GM12878 (cell line): Measurements from ENCODE around the gene DYDC2. TPM values are rescaled to one million over a fixed set of nuclear protein-coding genes. Genes with fewer than 3 reads are reported as not detected.

Experiments
- ATAC-seq: fragments of 200-7000 bp; cut with Tn5 transposase; 3 replicates; pipeline ENCODE4 v1.9.1; 2020; ENCODE audit warnings: mild to moderate bottlenecking, moderate library complexity
- BruUV-seq: library from RNA; stranded (reverse); fragments of 400-500 nt; replicated peaks from 2 replicates; lab custom pipeline; 2021; lab: Mats Ljungman, UMichigan
- CTCF ChIA-PET: fragments of 300-600 bp; sonication (Branson Sonifier 250); formaldehyde crosslinking; extraction: SDS; loops from one replicate; lab custom pipeline; 2021; ENCODE audit warnings: inconsistent platforms; lab: Yijun Ruan, JAX
- POLR2A ChIA-PET: fragments of 350-600 bp; formaldehyde crosslinking; extraction: SDS; loops from one replicate; lab custom pipeline; 2021; ENCODE audit warnings: inconsistent platforms; lab: Charles Lee
- RAD21 ChIA-PET: fragments of 300-600 bp; sonication (Branson Sonifier 250); formaldehyde crosslinking; loops from one replicate; lab custom pipeline; 2023; ENCODE audit warnings: antibody characterized with exemption; ENCODE audit not compliant: unreplicated experiment; lab: Charles Lee
- SMC1A ChIA-PET: fragments of 300-600 bp; sonication (Branson Sonifier 250); formaldehyde crosslinking; loops from one replicate; lab custom pipeline; 2023; ENCODE audit not compliant: unreplicated experiment, uncharacterized antibody; lab: Charles Lee
- DNase-seq: peaks from one replicate; pipeline ENCODE4 v3.0.0-alpha.2; 2011; ENCODE audit warnings: low read depth, low spot score
- FAIRE-seq: peaks from 3 replicates; lab custom pipeline; 2011; peaks lifted over from hg19 to GRCh38; lab: Jason Lieb, UNC
- H2AFZ ChIP-seq: 2 replicates; pipeline ENCODE4 v1.6.0; 2011; ENCODE audit warnings: low read depth, low read length, control low read depth; ENCODE audit not compliant: control insufficient read depth
- H3K27ac ChIP-seq: 2 replicates; pipeline ENCODE4 v1.5.1; 2011; ENCODE audit warnings: control low read depth; ENCODE audit not compliant: control insufficient read depth, insufficient read depth
- H3K27me3 ChIP-seq, 2 experiments: replicated peaks in 1 of 2; 2 replicates each; pipeline versions ENCODE4 v1.6.0 to v1.6.1; 2011; ENCODE audit warnings: low read length in 1 of 2; ENCODE audit not compliant: control insufficient read depth in 2 of 2, insufficient read depth in 2 of 2
- H3K36me3 ChIP-seq, 2 experiments: 2 replicates each; pipeline ENCODE4 v1.5.1; 2011; ENCODE audit warnings: low read length in 1 of 2; ENCODE audit not compliant: control insufficient read depth in 2 of 2, insufficient read depth in 2 of 2
- H3K4me1 ChIP-seq: 2 replicates; pipeline ENCODE4 v1.6.1; 2011; ENCODE audit warnings: mild to moderate bottlenecking, low read length, moderate library complexity, mixed read lengths; ENCODE audit not compliant: control insufficient read depth, insufficient read depth
- H3K4me2 ChIP-seq: 2 replicates; pipeline ENCODE4 v1.6.0; 2011; ENCODE audit warnings: control low read depth; ENCODE audit not compliant: control insufficient read depth, insufficient read depth
- H3K4me3 ChIP-seq: fragments of 200-600 bp; sonication (generic); 2 replicates; pipeline ENCODE4 v1.5.1; 2016
- H3K79me2 ChIP-seq: 2 replicates; pipeline ENCODE4 v1.6.0; 2011; ENCODE audit warnings: low read length; ENCODE audit not compliant: control insufficient read depth, insufficient read depth
- H3K9ac ChIP-seq: 2 replicates; pipeline ENCODE4 v1.8.0; 2011; ENCODE audit warnings: low read length, control low read depth, mixed read lengths; ENCODE audit not compliant: control insufficient read depth, insufficient read depth
- H3K9me3 ChIP-seq: replicated peaks from 3 replicates; pipeline ENCODE4 v1.5.1; 2011; ENCODE audit warnings: mild to moderate bottlenecking, low read length; ENCODE audit not compliant: control insufficient read depth, insufficient read depth
- H4K20me1 ChIP-seq: 2 replicates; pipeline ENCODE4 v1.6.0; 2011; ENCODE audit not compliant: control insufficient read depth, insufficient read depth
- BACH1 ChIP-seq: fragments of 450-650 bp; IDR thresholded peaks from 2 replicates; pipeline ENCODE4 v1.6.1; 2017; ENCODE audit warnings: mild to moderate bottlenecking, borderline replicate concordance
- CREM ChIP-seq: IDR thresholded peaks from 2 replicates; pipeline ENCODE4 v1.6.1; 2014; ENCODE audit warnings: antibody characterized with exemption, low read depth
- ELK1 ChIP-seq: IDR thresholded peaks from 2 replicates; pipeline ENCODE4 v1.6.1; 2012; ENCODE audit warnings: low read depth, low read length, improper control_type of control experiment
- IKZF1 ChIP-seq: fragments of 450-650 bp; conservative IDR thresholded peaks from 2 replicates; pipeline ENCODE4 v1.6.1; 2017; ENCODE audit warnings: antibody characterized with exemption, mild to moderate bottlenecking
- JUND ChIP-seq: IDR thresholded peaks from 2 replicates; pipeline ENCODE4 v1.6.1; 2012; ENCODE audit warnings: low read depth, mild to moderate bottlenecking, low read length, improper control_type of control experiment, moderate library complexity
- NR2C1 ChIP-seq: fragments of 450-650 bp; IDR thresholded peaks from 2 replicates; pipeline ENCODE4 v1.6.1; 2017; ENCODE audit warnings: antibody characterized with exemption, mild to moderate bottlenecking, moderate library complexity
- RELA ChIP-seq: fragments of 450-650 bp; IDR thresholded peaks from 2 replicates; pipeline ENCODE4 v1.8.0; 2014; ENCODE audit warnings: borderline replicate concordance; ENCODE audit not compliant: partially characterized antibody
- REST ChIP-seq: IDR thresholded peaks from 2 replicates; pipeline ENCODE4 v1.6.1; 2012; ENCODE audit warnings: mild to moderate bottlenecking, low read depth, low read length
- RFX5 ChIP-seq: IDR thresholded peaks from 2 replicates; pipeline ENCODE4 v1.6.1; 2011; ENCODE audit warnings: low read depth, low read length, improper control_type of control experiment
- SIN3A ChIP-seq: IDR thresholded peaks from 2 replicates; pipeline ENCODE4 v1.6.1; 2012; ENCODE audit warnings: low read depth, low read length, improper control_type of control experiment
- SMARCA5 ChIP-seq: fragments of 450-650 bp; IDR thresholded peaks from 2 replicates; pipeline ENCODE4 v1.6.1; 2017; ENCODE audit warnings: mild to moderate bottlenecking
- TCF12 ChIP-seq: IDR thresholded peaks from 2 replicates; pipeline ENCODE4 v1.6.1; 2011; ENCODE audit warnings: low read depth, mild to moderate bottlenecking, low read length
- TCF3 ChIP-seq: IDR thresholded peaks from 2 replicates; pipeline ENCODE4 v1.6.1; 2012; ENCODE audit warnings: low read depth, mild to moderate bottlenecking, low read length, borderline replicate concordance; ENCODE audit not compliant: insufficient read depth
- TCF7 ChIP-seq: IDR thresholded peaks from 2 replicates; pipeline ENCODE4 v1.6.1; 2014; ENCODE audit warnings: antibody characterized with exemption, borderline replicate concordance
- YBX1 ChIP-seq: fragments of 450-650 bp; IDR thresholded peaks from 2 replicates; pipeline ENCODE4 v1.6.1; 2016; ENCODE audit warnings: antibody characterized with exemption
- ZBED1 ChIP-seq: IDR thresholded peaks from 2 replicates; pipeline ENCODE4 v1.6.1; 2016; ENCODE audit warnings: borderline replicate concordance
- WGBS: methylation state at CpG from one replicate; pipeline ENCODE4 v1.1.6; 2016; ENCODE audit warnings: low lambda C conversion rate; ENCODE audit not compliant: insufficient replicate concordance, insufficient coverage; ENCODE audit errors: missing lambda C conversion rate; 5-methylcytosine and 5-hydroxymethylcytosine counted together
- in situ Hi-C: fragments of 300-500 bp; cut with MboI; formaldehyde crosslinking; loops from 9 replicates; pipeline ENCODE4 v1.14.3; 2018; ENCODE audit warnings: mixed read lengths
- intact Hi-C: fragments of 100-400 bp; cut with micrococcal nuclease; formaldehyde crosslinking; loops from one replicate; pipeline ENCODE4 v1.14.2; 2022; ENCODE audit not compliant: unreplicated experiment
- polyA plus RNA-seq, 11 experiments: library from polyadenylated mRNA; depleted of rRNA in 4 of 11; unstranded in 6 of 11; stranded (reverse) in 5 of 11; fragments of >200 nt; fragmentation: Nextera tagmentation in 4 of 11; fragmentation: Illumina TruSeq in 1 of 11; extraction: Ambion mirVana in 4 of 11; extraction: Trizol in 1 of 11; gene quantifications; 1 replicate in 1 of 11; 2 replicates in 10 of 11; pipeline versions ENCODE4 v1.2.1 to v1.2.3, GENCODE V29; 2011 to 2016; ENCODE audit warnings: inconsistent platforms in 2 of 11, missing spikeins in 2 of 11, low read depth in 1 of 11
- total RNA-seq, 4 experiments: library from RNA; depleted of rRNA in 3 of 4; stranded (reverse); fragments of >200 nt in 3 of 4; fragmentation: Illumina TruSeq in 1 of 4; extraction: Trizol in 1 of 4; gene quantifications; 2 replicates each; pipeline versions ENCODE4 v1.2.1 to v1.2.3, GENCODE V29; 2013 to 2021
- TF ChIP-seq, protein P1 (sequence below): fragments of 450-650 bp; conservative IDR thresholded peaks from 2 replicates; pipeline ENCODE4 v1.6.1; 2017; ENCODE audit warnings: mild to moderate bottlenecking, moderate library complexity

Gene DYDC2
- total and polyA plus RNA-seq, 10 of the 15 experiments (the other 5 are each of a cell fraction or from before 2014, with no cell fraction given) = 0.18 TPM; not detected in 9

GRCh38 chr10:80408242-80409101, 51.9 kb downstream of the DYDC2 start, which contains the start of gene PRXL2A:
PRXL2A (plus strand) TSS chr10:80408551; CDS start chr10:80420468, 11,917 bp downstream.
- SMC1A ChIA-PET = interaction anchor here (0.8 to 1.4 kb wide), 3 partner anchors 18 to 97 kb away, joined by 3 to 5 read pairs (median 4); no protein-coding TSS in a partner anchor
- Histone ChIP-seq H3K9me3 (no peaks in the 10 kb centered on the region), H3K4me2 (peak within 1 kb of the TSS; percentile 68), H3K4me3 (peak within 1 kb of the TSS; percentile 77), H3K27ac (no peak within 1 kb of the TSS), H3K36me3 (no peaks in the 10 kb centered on the region), H4K20me1 (no peaks in the 10 kb centered on the region), H3K4me1 (no peaks in the 10 kb centered on the region; the same call in 1 of the 2 replicates), H2AFZ (peak within 1 kb of the TSS; percentile 88), H3K79me2 (no peaks in the 10 kb centered on the region), H3K27me3 (peaks cover 0 to 3% of the 10 kb centered on the region in 2 experiments; a peak in 2 of 4 replicates), H3K9ac (peak within 1 kb of the TSS; percentile 64)
- ATAC-seq = peak; percentile 97
- intact Hi-C loops (no loop called here), in situ Hi-C loops (no loop called here)
- DNase-seq = no peak
- RAD21 ChIA-PET = interaction anchor here (0.9 to 3.3 kb wide), 4 partner anchors 12 to 191 kb away, joined by 3 to 22 read pairs (median 8); no protein-coding TSS in a partner anchor
- CTCF ChIA-PET = interaction anchor here (0.8 to 1.8 kb wide), 3 partner anchors 12 to 26 kb away, joined by 3 to 8 read pairs (median 4); no protein-coding TSS in a partner anchor
- BruUV-seq = no TSS peak
- WGBS = 3% methylated on average over 82 of the region's 96 CpGs
- POLR2A ChIA-PET = interaction anchor here (0.7 to 1.4 kb wide), 4 partner anchors 13 to 1292 kb away, joined by 3 to 10 read pairs (median 3); no protein-coding TSS in a partner anchor
- no peak for FAIRE-seq
- TF ChIP-seq TCF12 (no peak), BACH1 (no peak), ELK1 (no peak), TCF3 (no peak), NR2C1 (no peak), CREM (no peak), JUND (no peak), RFX5 (no peak), REST (no peak), RELA (no peak), ZBED1 (no peak), IKZF1 (peak; percentile 72; the same call in 1 of the 2 replicates), TCF7 (no peak), SIN3A (no peak), YBX1 (no peak), SMARCA5 (no peak)
- TF ChIP-seq, protein P1, sequence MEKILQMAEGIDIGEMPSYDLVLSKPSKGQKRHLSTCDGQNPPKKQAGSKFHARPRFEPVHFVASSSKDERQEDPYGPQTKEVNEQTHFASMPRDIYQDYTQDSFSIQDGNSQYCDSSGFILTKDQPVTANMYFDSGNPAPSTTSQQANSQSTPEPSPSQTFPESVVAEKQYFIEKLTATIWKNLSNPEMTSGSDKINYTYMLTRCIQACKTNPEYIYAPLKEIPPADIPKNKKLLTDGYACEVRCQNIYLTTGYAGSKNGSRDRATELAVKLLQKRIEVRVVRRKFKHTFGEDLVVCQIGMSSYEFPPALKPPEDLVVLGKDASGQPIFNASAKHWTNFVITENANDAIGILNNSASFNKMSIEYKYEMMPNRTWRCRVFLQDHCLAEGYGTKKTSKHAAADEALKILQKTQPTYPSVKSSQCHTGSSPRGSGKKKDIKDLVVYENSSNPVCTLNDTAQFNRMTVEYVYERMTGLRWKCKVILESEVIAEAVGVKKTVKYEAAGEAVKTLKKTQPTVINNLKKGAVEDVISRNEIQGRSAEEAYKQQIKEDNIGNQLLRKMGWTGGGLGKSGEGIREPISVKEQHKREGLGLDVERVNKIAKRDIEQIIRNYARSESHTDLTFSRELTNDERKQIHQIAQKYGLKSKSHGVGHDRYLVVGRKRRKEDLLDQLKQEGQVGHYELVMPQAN = no peak
